Loucy (cell line): Measurements from ENCODE around the gene TRAPPC1.

Source experiments
- H2AFZ ChIP-seq: fragments of 200-600 bp; sonication (generic); 2 replicates; pipeline ENCODE4 v1.6.0; 2016; ENCODE audit warnings: antibody characterized with exemption, mild to moderate bottlenecking, low read length, moderate library complexity
- H3F3A ChIP-seq: fragments of 200-600 bp; 2 replicates; pipeline ENCODE4 v1.6.0; 2016; ENCODE audit warnings: antibody characterized with exemption, low read depth, mild to moderate bottlenecking
- H3K27me3 ChIP-seq: fragments of 200-600 bp; sonication (generic); 2 replicates; pipeline ENCODE4 v1.6.1; 2014; ENCODE audit warnings: low read length, mild to moderate bottlenecking; ENCODE audit not compliant: insufficient read depth, poor library complexity, severe bottlenecking
- H3K36me3 ChIP-seq: fragments of 200-600 bp; sonication (generic); 2 replicates; pipeline ENCODE4 v1.6.1; 2016; ENCODE audit warnings: low read length; ENCODE audit not compliant: insufficient read depth
- H3K4me1 ChIP-seq: fragments of 200-600 bp; sonication (generic); 2 replicates; pipeline ENCODE4 v1.5.1; 2014; ENCODE audit warnings: low read length, mild to moderate bottlenecking; ENCODE audit not compliant: insufficient read depth, poor library complexity, severe bottlenecking
- H3K4me2 ChIP-seq: fragments of 200-600 bp; sonication (generic); 2 replicates; pipeline ENCODE4 v1.6.0; 2014; ENCODE audit warnings: antibody characterized with exemption, low read length, low read depth, mild to moderate bottlenecking; ENCODE audit not compliant: poor library complexity, severe bottlenecking
- H3K4me3 ChIP-seq: fragments of 200-600 bp; sonication (generic); 2 replicates; pipeline ENCODE4 v1.5.1; 2014; ENCODE audit warnings: low read length, mild to moderate bottlenecking, mixed read lengths; ENCODE audit not compliant: poor library complexity, severe bottlenecking
- H3K79me2 ChIP-seq: fragments of 200-600 bp; sonication (generic); 2 replicates; pipeline ENCODE4 v1.6.1; 2014; ENCODE audit warnings: low read length; ENCODE audit not compliant: insufficient read depth
- H3K9ac ChIP-seq: fragments of 200-600 bp; sonication (generic); 2 replicates; pipeline ENCODE4 v1.6.0; 2014; ENCODE audit warnings: mild to moderate bottlenecking, low read depth, low read length, moderate library complexity; ENCODE audit not compliant: poor library complexity, severe bottlenecking
- H3K9me2 ChIP-seq: fragments of 200-600 bp; sonication (generic); replicated peaks from 2 replicates; pipeline ENCODE4 v1.6.1; 2016; ENCODE audit warnings: low read depth, low read length, mixed read lengths
- H3K9me3 ChIP-seq: fragments of 200-600 bp; sonication (generic); 2 replicates; pipeline ENCODE4 v1.6.1; 2014; ENCODE audit warnings: mild to moderate bottlenecking, antibody characterized with exemption, low read length, low read depth; ENCODE audit not compliant: insufficient read depth
- H4K20me1 ChIP-seq: fragments of 200-600 bp; sonication (generic); 2 replicates; pipeline ENCODE4 v1.6.0; 2014; ENCODE audit warnings: antibody characterized with exemption, low read length, mild to moderate bottlenecking; ENCODE audit not compliant: insufficient read depth, poor library complexity, severe bottlenecking
- EZH2phosphoT487 ChIP-seq: fragments of 200-600 bp; IDR thresholded peaks from 2 replicates; pipeline ENCODE4 v1.6.1; 2018; ENCODE audit warnings: antibody characterized with exemption, mild to moderate bottlenecking, moderate library complexity, borderline replicate concordance
- TF ChIP-seq, protein P1 (sequence below): fragments of 200-600 bp; sonication (generic); conservative IDR thresholded peaks from 2 replicates; pipeline ENCODE4 v1.5.1; 2014; ENCODE audit warnings: mild to moderate bottlenecking, antibody characterized with exemption, low read length

TRAPPC1 gene

DNA sequence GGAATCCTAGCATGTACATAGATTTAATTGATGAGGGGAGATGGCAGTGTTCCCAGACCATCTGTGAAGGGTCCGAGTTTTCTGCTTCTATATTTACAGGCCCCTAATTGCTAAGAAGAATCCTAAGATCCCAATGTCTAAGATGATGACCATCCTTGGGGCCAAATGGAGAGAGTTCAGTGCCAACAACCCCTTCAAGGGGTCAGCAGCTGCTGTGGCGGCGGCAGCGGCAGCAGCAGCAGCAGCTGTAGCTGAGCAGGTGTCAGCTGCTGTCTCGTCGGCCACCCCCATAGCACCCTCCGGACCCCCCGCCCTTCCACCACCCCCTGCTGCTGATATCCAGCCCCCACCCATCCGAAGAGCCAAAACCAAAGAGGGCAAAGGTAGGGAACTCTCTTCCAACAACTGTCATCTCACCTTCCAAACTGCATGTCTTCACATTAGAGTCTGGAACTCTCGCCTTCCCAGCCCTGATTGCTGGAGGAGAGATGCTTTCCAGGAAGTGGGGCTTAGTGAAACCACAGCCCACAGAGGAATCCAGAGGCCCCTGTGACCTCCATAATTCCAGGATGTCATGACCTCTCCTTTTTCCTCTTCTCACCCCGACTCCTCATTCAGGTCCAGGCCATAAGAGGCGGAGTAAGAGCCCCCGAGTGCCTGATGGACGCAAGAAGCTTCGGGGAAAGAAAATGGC lies 38.4 kb downstream of the TRAPPC1 start:
- H3K27me3 ChIP-seq = no peaks in the 10 kb centered on the region
- H3K36me3 ChIP-seq = peaks cover 78% of the 10 kb centered on the region
- H3F3A ChIP-seq = no peaks in the 10 kb centered on the region
- no peaks in the 10 kb centered on the region for H3K9me2 ChIP-seq
- H3K4me1 ChIP-seq = peaks cover 15% of the 10 kb centered on the region
- H3K4me3 ChIP-seq = no peak overlapping the region
- no peak overlapping the region for H3K4me2 ChIP-seq
- H4K20me1 ChIP-seq = peaks cover 33% of the 10 kb centered on the region
- TF ChIP-seq, protein P1, sequence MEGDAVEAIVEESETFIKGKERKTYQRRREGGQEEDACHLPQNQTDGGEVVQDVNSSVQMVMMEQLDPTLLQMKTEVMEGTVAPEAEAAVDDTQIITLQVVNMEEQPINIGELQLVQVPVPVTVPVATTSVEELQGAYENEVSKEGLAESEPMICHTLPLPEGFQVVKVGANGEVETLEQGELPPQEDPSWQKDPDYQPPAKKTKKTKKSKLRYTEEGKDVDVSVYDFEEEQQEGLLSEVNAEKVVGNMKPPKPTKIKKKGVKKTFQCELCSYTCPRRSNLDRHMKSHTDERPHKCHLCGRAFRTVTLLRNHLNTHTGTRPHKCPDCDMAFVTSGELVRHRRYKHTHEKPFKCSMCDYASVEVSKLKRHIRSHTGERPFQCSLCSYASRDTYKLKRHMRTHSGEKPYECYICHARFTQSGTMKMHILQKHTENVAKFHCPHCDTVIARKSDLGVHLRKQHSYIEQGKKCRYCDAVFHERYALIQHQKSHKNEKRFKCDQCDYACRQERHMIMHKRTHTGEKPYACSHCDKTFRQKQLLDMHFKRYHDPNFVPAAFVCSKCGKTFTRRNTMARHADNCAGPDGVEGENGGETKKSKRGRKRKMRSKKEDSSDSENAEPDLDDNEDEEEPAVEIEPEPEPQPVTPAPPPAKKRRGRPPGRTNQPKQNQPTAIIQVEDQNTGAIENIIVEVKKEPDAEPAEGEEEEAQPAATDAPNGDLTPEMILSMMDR = no peak
- TF ChIP-seq EZH2phosphoT487 = no peak
- no peak overlapping the region for H3K9ac ChIP-seq
- H2AFZ ChIP-seq = no peak overlapping the region
- peaks cover 44% of the 10 kb centered on the region for H3K79me2 ChIP-seq
- H3K9me3 ChIP-seq = no peaks in the 10 kb centered on the region

DNA sequence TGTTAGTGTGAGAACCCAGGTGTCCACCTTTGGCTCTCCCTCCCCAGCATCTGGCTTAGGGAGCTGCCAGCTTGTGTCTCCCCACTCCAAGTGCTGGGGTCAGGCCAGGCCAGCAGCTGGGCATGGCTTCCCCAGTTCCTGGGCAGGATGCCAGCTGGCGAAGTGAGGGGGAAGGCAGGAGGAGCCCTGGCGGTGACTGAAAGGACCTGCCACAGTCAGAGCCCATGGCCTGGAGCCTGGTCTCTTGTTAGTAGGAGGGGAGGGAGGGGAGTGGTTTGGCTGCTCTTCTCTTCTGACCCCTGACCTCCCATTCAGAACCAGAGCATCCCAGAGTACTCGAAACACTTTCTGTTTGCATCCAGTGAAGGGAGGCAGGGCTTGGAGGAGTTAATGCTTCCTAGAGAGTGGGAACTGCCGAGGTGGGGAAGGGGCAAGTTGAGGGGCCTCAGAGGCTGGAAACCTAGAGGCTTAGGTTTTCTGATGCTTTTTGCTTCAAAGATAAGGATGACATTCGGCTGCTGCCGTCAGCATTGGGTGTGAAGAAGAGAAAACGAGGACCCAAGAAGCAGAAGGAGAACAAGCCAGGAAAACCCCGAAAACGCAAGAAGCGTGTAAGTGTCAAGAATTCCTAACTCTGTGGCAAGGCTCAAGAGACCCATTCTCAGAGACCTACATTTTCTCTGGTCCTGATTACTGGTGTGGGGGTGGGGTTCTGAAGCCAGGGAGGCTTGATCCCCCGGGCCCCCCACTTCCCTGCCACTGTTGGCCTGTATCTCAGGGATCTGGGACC lies 42.4 kb downstream of the TRAPPC1 start:
- peaks cover 70% of the 10 kb centered on the region for H3K79me2 ChIP-seq
- H3F3A ChIP-seq = peaks cover 12% of the 10 kb centered on the region
- no peaks in the 10 kb centered on the region for H3K9me2 ChIP-seq
- H3K4me2 ChIP-seq = peak overlapping the region; percentile 96
- peaks cover 33% of the 10 kb centered on the region for H4K20me1 ChIP-seq
- no peaks in the 10 kb centered on the region for H3K9me3 ChIP-seq
- peaks cover 45% of the 10 kb centered on the region for H3K36me3 ChIP-seq
- H3K9ac ChIP-seq = peak overlapping the region; percentile 89
- no peaks in the 10 kb centered on the region for H3K27me3 ChIP-seq
- H2AFZ ChIP-seq = no peak overlapping the region
- TF ChIP-seq EZH2phosphoT487 = no peak
- TF ChIP-seq, protein P1 = no peak; the same call in 1 of the 2 replicates
- H3K4me1 ChIP-seq = peaks cover 20% of the 10 kb centered on the region
- H3K4me3 ChIP-seq = peak overlapping the region; percentile 89

DNA sequence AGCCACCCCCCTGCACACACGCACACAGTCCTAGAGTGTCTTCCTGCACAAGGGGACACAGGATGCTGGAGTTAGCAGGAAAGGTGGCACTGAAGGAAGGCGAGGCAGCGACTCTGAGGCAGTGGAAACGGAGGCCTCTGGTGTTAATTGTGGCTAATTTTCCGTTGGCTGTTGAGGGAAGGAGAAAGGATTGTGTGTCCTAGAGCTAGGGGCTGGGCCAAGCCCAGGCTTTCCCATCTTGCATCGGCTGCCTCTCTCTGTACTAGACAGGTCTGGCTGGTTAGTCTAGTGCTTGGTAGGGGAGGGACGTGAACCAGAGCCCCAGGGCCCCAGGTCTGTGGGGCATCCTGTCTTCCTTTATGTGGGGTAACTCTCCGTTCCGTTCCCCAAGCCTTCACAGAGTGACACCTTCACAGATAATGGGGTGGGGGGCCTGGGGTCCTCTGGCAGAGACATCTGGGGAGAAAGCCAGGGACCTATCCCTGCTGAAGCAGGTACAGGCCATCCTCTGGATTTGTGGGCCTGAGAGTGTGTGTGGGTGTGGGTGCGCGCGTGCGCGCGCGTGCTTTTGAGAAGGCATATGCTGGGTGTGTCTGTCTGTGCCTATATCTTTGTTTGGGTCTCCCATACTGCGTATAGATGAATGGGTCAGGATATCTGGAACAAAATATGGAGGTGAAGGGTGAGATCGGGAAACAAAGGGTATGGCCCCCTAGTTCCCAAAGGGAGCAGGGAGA lies 43.4 kb downstream of the TRAPPC1 start, which contains the start of gene CHD3:
Gene CHD3 (plus strand): TSS at position 606 of the 737 bp plus-strand sequence. CDS start 212 bp downstream, outside the sequence.
- H3F3A ChIP-seq = peaks cover 12% of the 10 kb centered on the region
- peaks cover 35% of the 10 kb centered on the region; the same call in 1 of the 2 replicates for H3K36me3 ChIP-seq
- no peak for TF ChIP-seq EZH2phosphoT487
- TF ChIP-seq, protein P1 = no peak
- H3K9me2 ChIP-seq = no peaks in the 10 kb centered on the region
- H3K79me2 ChIP-seq = peaks cover 72% of the 10 kb centered on the region
- peak within 1 kb of the TSS; percentile 89 for H3K9ac ChIP-seq
- H4K20me1 ChIP-seq = peaks cover 33% of the 10 kb centered on the region
- peaks cover 28% of the 10 kb centered on the region for H3K4me1 ChIP-seq
- peak within 1 kb of the TSS; percentile 89 for H3K4me3 ChIP-seq
- H2AFZ ChIP-seq = no peak within 1 kb of the TSS
- no peaks in the 10 kb centered on the region for H3K27me3 ChIP-seq
- no peaks in the 10 kb centered on the region for H3K9me3 ChIP-seq
- H3K4me2 ChIP-seq = peak within 1 kb of the TSS; percentile 96
